Large intestine (tissue), 3 donors: Measurements from ENCODE around the gene CAMK2D. TPM values are rescaled to one million over a fixed set of nuclear protein-coding genes. Genes with fewer than 3 reads are reported as not detected.
A peak's percentile ranks its signal among the peaks of the same experiment; 100 is the strongest.
"Not testable (repeated sequence)": the region's sequence is repeated elsewhere in the genome, so short reads cannot be mapped to it uniquely, and the experiment has no call there.

ENCODE experiments used
- DNase-seq, 2 donors: peaks; one replicate each; pipeline versions ENCODE4 v3.0.0 to v3.0.0-alpha.2; 2013
- H3K27ac ChIP-seq: one replicate; pipeline ENCODE4 v1.5.1; 2013; ENCODE audit warnings: low read length
- H3K27me3 ChIP-seq: 2 replicates; pipeline ENCODE4 v1.6.1; 2013; ENCODE audit warnings: low read length; ENCODE audit not compliant: control insufficient read depth, insufficient read depth
- H3K36me3 ChIP-seq: 2 replicates; pipeline ENCODE4 v1.6.1; 2013; ENCODE audit warnings: low read length; ENCODE audit not compliant: control insufficient read depth, insufficient read depth
- H3K4me1 ChIP-seq: one replicate; pipeline ENCODE4 v1.6.1; 2013; ENCODE audit warnings: low read length; ENCODE audit not compliant: control insufficient read depth, insufficient read depth
- H3K4me3 ChIP-seq: one replicate; pipeline ENCODE4 v1.5.1; 2013; ENCODE audit warnings: low read length
- H3K9me3 ChIP-seq: one replicate; pipeline ENCODE4 v1.6.1; 2013; ENCODE audit warnings: mild to moderate bottlenecking, low read depth, low read length, moderate library complexity; ENCODE audit not compliant: control insufficient read depth
- WGBS: methylation state at CpG from one replicate; pipeline ENCODE4 v1.1.5; 2013; ENCODE audit warnings: low lambda C conversion rate; ENCODE audit not compliant: insufficient coverage; 5-methylcytosine and 5-hydroxymethylcytosine counted together
- polyA plus RNA-seq: library from polyadenylated mRNA; unstranded; fragments of 120-200 nt; gene quantifications from one replicate; pipeline ENCODE4 v1.2.1, GENCODE V29; 2013

CAMK2D gene
- polyA plus RNA-seq, 1 donor, result 67.7 TPM

- H3K27me3 ChIP-seq, result no peaks in the 10 kb centered on the region
- no peaks in the 10 kb centered on the region for H3K36me3 ChIP-seq
- H3K4me1 ChIP-seq, result peaks cover 30% of the 10 kb centered on the region
- H3K9me3 ChIP-seq, result no peaks in the 10 kb centered on the region
- no peak overlapping the region for H3K4me3 ChIP-seq
- WGBS, result 100% methylated on average over 1 of the region's 2 CpGs
- no peak for DNase-seq
- H3K27ac ChIP-seq, result no peak overlapping the region
Measured at GRCh38 chr4:113691676-113692075, 69.9 kb downstream of the CAMK2D start.

- Histone ChIP-seq H3K4me3 (no peak overlapping the region), H3K36me3 (no peaks in the 10 kb centered on the region), H3K27me3 (no peaks in the 10 kb centered on the region), H3K4me1 (peaks cover 32% of the 10 kb centered on the region), H3K27ac (no peak overlapping the region), H3K9me3 (no peaks in the 10 kb centered on the region)
- 88% methylated on average over 1 of the region's 1 CpG for WGBS
- DNase-seq, result no peak
Measured at GRCh38 chr4:113689394-113689793, 72.1 kb downstream of the CAMK2D start.

- Histone ChIP-seq H3K36me3 (no peaks in the 10 kb centered on the region), H3K4me3 (no peak overlapping the region), H3K4me1 (peaks cover 42% of the 10 kb centered on the region), H3K27me3 (no peaks in the 10 kb centered on the region), H3K27ac (peak overlapping the region; percentile 56), H3K9me3 (no peaks in the 10 kb centered on the region)
- WGBS, result 20% methylated on average over 1 of the region's 4 CpGs
- DNase-seq, result peak in 1 of 2 donors; percentile 71
Measured at GRCh38 chr4:113687067-113687718, 74.3 kb downstream of the CAMK2D start.

GRCh38 chr4:113685157-113685556 lies 76.4 kb downstream of the CAMK2D start:
- peaks cover 42% of the 10 kb centered on the region for H3K4me1 ChIP-seq
- not testable (repeated sequence) for H3K4me3 ChIP-seq, H3K27me3 ChIP-seq, DNase-seq, H3K9me3 ChIP-seq, H3K36me3 ChIP-seq
- peak overlapping the region; percentile 83 for H3K27ac ChIP-seq
- no CpG with 5 or more reads among the region's 4 CpGs for whole genome bisulfite sequencing

- H3K36me3 ChIP-seq, result no peaks in the 10 kb centered on the region
- no peak overlapping the region for H3K4me3 ChIP-seq
- no peaks in the 10 kb centered on the region for H3K27me3 ChIP-seq
- 40% methylated on average over 1 of the region's 2 CpGs for WGBS
- DNase-seq, result peak; percentile 81 to 87
- H3K27ac ChIP-seq, result peak overlapping the region; percentile 83
- H3K4me1 ChIP-seq, result peaks cover 42% of the 10 kb centered on the region
- H3K9me3 ChIP-seq, result no peaks in the 10 kb centered on the region
Measured at GRCh38 chr4:113684534-113685091, 76.9 kb downstream of the CAMK2D start.

- H3K9me3 ChIP-seq, result no peaks in the 10 kb centered on the region
- no peaks in the 10 kb centered on the region for H3K27me3 ChIP-seq
- no peak overlapping the region for H3K4me3 ChIP-seq
- WGBS, result 60% methylated on average over 2 of the region's 4 CpGs
- peak overlapping the region; percentile 83 for H3K27ac ChIP-seq
- H3K4me1 ChIP-seq, result peaks cover 42% of the 10 kb centered on the region
- peak in 1 of 2 donors; percentile 68 for DNase-seq
- H3K36me3 ChIP-seq, result no peaks in the 10 kb centered on the region
Measured at GRCh38 chr4:113682730-113683537, 78.6 kb downstream of the CAMK2D start.

GRCh38 chr4:113678641-113679040 lies 82.9 kb downstream of the CAMK2D start:
- no peak overlapping the region for H3K4me3 ChIP-seq

GRCh38 chr4:113677325-113677724 lies 84.2 kb downstream of the CAMK2D start:
- Histone ChIP-seq H3K9me3 (no peaks in the 10 kb centered on the region), H3K4me1 (peaks cover under 1% of the 10 kb centered on the region), H3K36me3 (no peaks in the 10 kb centered on the region), H3K4me3 (no peak overlapping the region), H3K27me3 (no peaks in the 10 kb centered on the region), H3K27ac (no peak overlapping the region)
- 100% methylated on average over 1 of the region's 4 CpGs for WGBS
- no peak for DNase-seq

More at GRCh38 chr4:113678641-113679040, 82.9 kb downstream of the CAMK2D start:
- H3K9me3 ChIP-seq, result no peaks in the 10 kb centered on the region
- no peak for DNase-seq
- peaks cover 13% of the 10 kb centered on the region for H3K4me1 ChIP-seq
- no peaks in the 10 kb centered on the region for H3K36me3 ChIP-seq
- no peaks in the 10 kb centered on the region for H3K27me3 ChIP-seq
- no peak overlapping the region for H3K27ac ChIP-seq

- H3K27ac ChIP-seq, result no peak overlapping the region
- DNase-seq, result no peak
- WGBS, result no CpG with 5 or more reads among the region's 2 CpGs
Measured at GRCh38 chr4:113675731-113676697, 85.5 kb downstream of the CAMK2D start.

GRCh38 chr4:113674733-113675132 lies 86.8 kb downstream of the CAMK2D start:
- 88% methylated on average over 1 of the region's 2 CpGs for WGBS
- H3K4me1 ChIP-seq, result no peaks in the 10 kb centered on the region

More at GRCh38 chr4:113675731-113676697, 85.5 kb downstream of the CAMK2D start:
- Histone ChIP-seq H3K4me1 (no peaks in the 10 kb centered on the region), H3K4me3 (no peak overlapping the region), H3K36me3 (no peaks in the 10 kb centered on the region), H3K9me3 (no peaks in the 10 kb centered on the region), H3K27me3 (no peaks in the 10 kb centered on the region)

More at GRCh38 chr4:113674733-113675132, 86.8 kb downstream of the CAMK2D start:
- H3K4me3 ChIP-seq, result no peak overlapping the region
- H3K27me3 ChIP-seq, result no peaks in the 10 kb centered on the region
- H3K27ac ChIP-seq, result no peak overlapping the region
- H3K9me3 ChIP-seq, result no peaks in the 10 kb centered on the region
- no peak for DNase-seq
- no peaks in the 10 kb centered on the region for H3K36me3 ChIP-seq
